Tibial nerve (tissue), 4 donors: ENCODE data around the gene OCA2. TPM values are rescaled to one million over a fixed set of nuclear protein-coding genes. Genes with fewer than 3 reads are reported as not detected.

Experiments used
- DNase-seq, 2 donors: peaks; one replicate each; pipeline ENCODE4 v3.0.0-alpha.2; 2019; ENCODE audit warnings: low spot score in 2 of 2
- H3K27ac ChIP-seq, 4 donors: fragments of 200-600 bp; sonication (generic) in 3 of 4; one replicate each; pipeline ENCODE4 v1.5.1; 2017 to 2019; ENCODE audit warnings: mild to moderate bottlenecking in 1 of 4
- H3K27me3 ChIP-seq, 2 donors: fragments of 200-600 bp; sonication (generic) in 1 of 2; one replicate each; pipeline versions ENCODE4 v1.5.1 to v1.6.0; 2017 to 2019
- H3K36me3 ChIP-seq, 3 donors: fragments of 200-600 bp; sonication (generic); one replicate each; pipeline ENCODE4 v1.5.1; 2018 to 2019
- H3K4me1 ChIP-seq, 4 donors: fragments of 200-600 bp; sonication (generic) in 3 of 4; one replicate each; pipeline ENCODE4 v1.5.1; 2017 to 2019
- H3K4me3 ChIP-seq, 4 donors: fragments of 200-600 bp; sonication (generic) in 3 of 4; one replicate each; pipeline ENCODE4 v1.5.1; 2017 to 2019; ENCODE audit warnings: mild to moderate bottlenecking in 1 of 4, moderate library complexity in 1 of 4
- H3K9me3 ChIP-seq, 4 donors: fragments of 200-600 bp; sonication (generic) in 3 of 4; one replicate each; pipeline ENCODE4 v1.5.1; 2017 to 2019
- CTCF ChIP-seq, 5 experiments: fragments of 200-600 bp in 3 of 5; fragments of 450-650 bp in 2 of 5; sonication (generic) in 3 of 5; IDR thresholded peaks; one replicate each; pipeline ENCODE4 v1.5.1; 2016 to 2019; ENCODE audit warnings: antibody characterized with exemption in 5 of 5, mild to moderate bottlenecking in 3 of 5, moderate library complexity in 2 of 5
- EP300 ChIP-seq, 2 donors: sonication (generic); formaldehyde crosslinking; IDR thresholded peaks; one replicate each; pipeline ENCODE4 v1.6.1; 2017; ENCODE audit warnings: antibody characterized with exemption in 2 of 2, mild to moderate bottlenecking in 1 of 2
- POLR2A ChIP-seq, 2 donors: fragments of 450-650 bp; IDR thresholded peaks; one replicate each; pipeline ENCODE4 v1.6.1; 2017; ENCODE audit warnings: antibody characterized with exemption in 2 of 2, mild to moderate bottlenecking in 2 of 2, moderate library complexity in 2 of 2
- WGBS, 2 donors: methylation state at CpG; one replicate each; pipeline ENCODE4 v1.1.5; 2018; 5-methylcytosine and 5-hydroxymethylcytosine counted together
- total RNA-seq, 4 donors: library from RNA; depleted of rRNA; stranded (reverse); fragments of >200 nt; gene quantifications; one replicate each; pipeline ENCODE4 v1.1.0, GENCODE V29; 2016

The OCA2 gene
- total RNA-seq, 4 donors from 2014 or later = 2.7 to 19.7 (median 6.5) TPM; not detected in 1

DNA sequence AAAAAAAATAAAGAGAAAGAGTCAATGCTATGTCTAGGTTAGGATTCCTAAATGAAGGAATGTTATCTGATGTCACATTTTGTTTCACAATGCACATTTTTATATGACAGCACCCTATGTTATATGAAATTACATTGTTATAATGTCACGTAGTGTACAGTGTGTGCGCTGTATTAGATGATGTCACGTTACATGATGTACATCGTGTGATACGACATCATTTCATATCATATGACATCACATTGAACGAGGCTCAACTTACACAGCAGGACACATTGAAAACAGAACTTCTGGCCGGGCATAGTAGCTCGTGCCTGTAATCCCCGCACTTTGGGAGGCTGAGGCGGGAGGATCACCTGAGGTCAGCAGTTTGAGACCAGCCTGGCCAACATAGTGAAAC is 150.0 kb downstream of the OCA2 start:
- no peak overlapping the region for H3K27ac ChIP-seq
- WGBS, 2 donors = 88 to 92% methylated on average over 10 of the region's 10 CpGs
- H3K36me3 ChIP-seq = no peaks in the 10 kb centered on the region
- no peak for DNase-seq
- TF ChIP-seq POLR2A (IDR thresholded peaks at IDR 0.05) (no peak), CTCF (IDR thresholded peaks at IDR 0.05) (no peak), EP300 (IDR thresholded peaks at IDR 0.05) (no peak)
- H3K4me3 ChIP-seq = no peak overlapping the region
- H3K27me3 ChIP-seq = no peaks in the 10 kb centered on the region
- H3K4me1 ChIP-seq = no peaks in the 10 kb centered on the region
- H3K9me3 ChIP-seq = no peaks in the 10 kb centered on the region

DNA sequence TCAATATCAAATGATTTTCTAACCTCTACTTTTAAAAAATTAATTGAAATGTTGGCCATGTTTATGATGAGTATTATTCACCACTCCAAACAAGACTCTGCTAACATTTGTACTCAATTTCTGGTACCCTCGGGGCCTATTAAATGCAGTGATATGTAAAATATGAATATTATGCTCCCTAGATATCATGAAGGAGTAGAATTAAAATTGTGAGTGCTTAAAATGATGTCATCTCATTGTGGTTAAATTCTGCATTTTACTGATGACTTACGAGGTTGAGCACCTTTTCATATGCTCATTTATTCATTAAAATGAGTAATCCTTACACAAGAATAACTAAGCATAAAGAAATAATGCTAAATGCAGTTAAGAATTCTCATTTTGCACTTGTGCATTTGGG is 159.9 kb downstream of the OCA2 start:
- Histone ChIP-seq H3K27me3 (no peaks in the 10 kb centered on the region), H3K36me3 (no peaks in the 10 kb centered on the region), H3K9me3 (no peaks in the 10 kb centered on the region), H3K4me3 (no peak overlapping the region), H3K4me1 (no peaks in the 10 kb centered on the region), H3K27ac (no peak overlapping the region)
- TF ChIP-seq POLR2A (IDR thresholded peaks at IDR 0.05) (no peak), EP300 (IDR thresholded peaks at IDR 0.05) (no peak), CTCF (IDR thresholded peaks at IDR 0.05) (no peak)
- DNase-seq = no peak
- 78 to 86% methylated on average over 2 of the region's 2 CpGs for WGBS, 2 donors

GRCh38 chr15:27937851-27938250 is 161.3 kb downstream of the OCA2 start:
- Histone ChIP-seq H3K9me3 (peaks cover 0 to 6% (median 0%) of the 10 kb centered on the region in 4 donors), H3K27ac (no peak overlapping the region), H3K27me3 (no peaks in the 10 kb centered on the region), H3K4me1 (no peaks in the 10 kb centered on the region), H3K4me3 (no peak overlapping the region), H3K36me3 (no peaks in the 10 kb centered on the region)
- TF ChIP-seq EP300 (IDR thresholded peaks at IDR 0.05) (no peak), POLR2A (IDR thresholded peaks at IDR 0.05) (no peak), CTCF (IDR thresholded peaks at IDR 0.05) (no peak)
- DNase-seq = no peak
- WGBS, 2 donors = 65 to 85% methylated on average over 1 of the region's 1 CpG

GRCh38 chr15:27936164-27936563 is 163.0 kb downstream of the OCA2 start:
- WGBS, 2 donors = 60 to 68% methylated on average over 2 of the region's 2 CpGs
- no peaks in the 10 kb centered on the region for H3K4me1 ChIP-seq
- H3K27me3 ChIP-seq = no peaks in the 10 kb centered on the region
- TF ChIP-seq EP300 (IDR thresholded peaks at IDR 0.05) (no peak), POLR2A (IDR thresholded peaks at IDR 0.05) (no peak), CTCF (IDR thresholded peaks at IDR 0.05) (no peak)
- no peak for DNase-seq
- no peak overlapping the region for H3K27ac ChIP-seq
- H3K4me3 ChIP-seq = no peak overlapping the region
- no peaks in the 10 kb centered on the region for H3K36me3 ChIP-seq
- H3K9me3 ChIP-seq = peaks cover 0 to 18% (median 0%) of the 10 kb centered on the region in 4 donors

- no peak for TF ChIP-seq EP300 (IDR thresholded peaks at IDR 0.05)
- TF ChIP-seq CTCF (IDR thresholded peaks at IDR 0.05) = no peak
- no peak for TF ChIP-seq POLR2A (IDR thresholded peaks at IDR 0.05)
- 69 to 83% methylated on average over 4 of the region's 4 CpGs for WGBS, 2 donors
- Histone ChIP-seq H3K4me1 (no peaks in the 10 kb centered on the region), H3K27me3 (no peaks in the 10 kb centered on the region), H3K27ac (no peak overlapping the region), H3K4me3 (no peak overlapping the region), H3K9me3 (peaks cover 0 to 22% (median 0%) of the 10 kb centered on the region in 4 donors), H3K36me3 (no peaks in the 10 kb centered on the region)
- no peak for DNase-seq
Observed at GRCh38 chr15:27935328-27935727, 163.8 kb downstream of the OCA2 start.
